BLaER1 treated with 17β-estradiol and CSF1 and Interleukin-3, amounts not matched to agents 10 nM and 100 nM (cell line): ENCODE results near the gene PRKCB.

Experiments used
- H3K27ac ChIP-seq, 11 experiments: shearing (Covaris generic); formaldehyde crosslinking; 2 replicates each; pipeline ENCODE4 v1.8.1; 2022
- H3K27me3 ChIP-seq, 11 experiments: shearing (Covaris generic); formaldehyde crosslinking; 2 replicates each; pipeline ENCODE4 v1.8.1; 2022
- H3K36me3 ChIP-seq, 11 experiments: shearing (Covaris generic); formaldehyde crosslinking; 2 replicates each; pipeline ENCODE4 v1.8.1; 2022
- H3K4me1 ChIP-seq, 10 experiments: shearing (Covaris generic); formaldehyde crosslinking; 2 replicates each; pipeline ENCODE4 v1.8.1; 2022
- H3K4me2 ChIP-seq, 11 experiments: shearing (Covaris generic); formaldehyde crosslinking; 2 replicates each; pipeline ENCODE4 v1.8.1; 2022
- H3K4me3 ChIP-seq, 10 experiments: shearing (Covaris generic); formaldehyde crosslinking; 2 replicates each; pipeline ENCODE4 v1.8.1; 2022
- H3K9ac ChIP-seq, 11 experiments: shearing (Covaris generic); formaldehyde crosslinking; 2 replicates each; pipeline ENCODE4 v1.8.1; 2022
- H3K9me3 ChIP-seq, 11 experiments: shearing (Covaris generic); formaldehyde crosslinking; replicated peaks in 1 of 11; 2 replicates each; pipeline ENCODE4 v1.8.1; 2022
- H4K20me1 ChIP-seq, 11 experiments: shearing (Covaris generic); formaldehyde crosslinking; 2 replicates each; pipeline ENCODE4 v1.8.1; 2022
- Cebpa-rat ChIP-seq, 11 experiments: shearing (Covaris generic); IDR thresholded peaks; 2 replicates each; pipeline ENCODE4 v1.8.1; 2022

The PRKCB gene

GRCh38 chr16:24135624-24136565 is 300.1 kb downstream of the PRKCB start:
- no peak for TF ChIP-seq Cebpa-rat (IDR thresholded peaks at IDR 0.05)
- Histone ChIP-seq H3K27ac (no peak overlapping the region), H3K4me1 (no peaks in the 10 kb centered on the region), H3K9ac (no peak overlapping the region), H3K36me3 (peaks cover 0 to 96% (median 3%) of the 10 kb centered on the region in 11 experiments; a peak in 10 of 22 replicates), H4K20me1 (peaks cover 0 to 23% (median 0%) of the 10 kb centered on the region in 11 experiments; a peak in 6 of 22 replicates), H3K4me3 (no peak overlapping the region), H3K4me2 (no peak overlapping the region), H3K9me3 (peaks cover 0 to 16% (median 8%) of the 10 kb centered on the region in 11 experiments; a peak in 10 of 22 replicates), H3K27me3 (no peaks in the 10 kb centered on the region)

GRCh38 chr16:24138024-24138423 is 302.2 kb downstream of the PRKCB start:
- Histone ChIP-seq H3K4me3 (no peak overlapping the region), H3K36me3 (peaks cover 0 to 96% (median 3%) of the 10 kb centered on the region in 11 experiments; a peak in 10 of 22 replicates), H4K20me1 (peaks cover 0 to 31% (median 0%) of the 10 kb centered on the region in 11 experiments; a peak in 5 of 22 replicates), H3K9ac (no peak overlapping the region), H3K9me3 (peaks cover 0 to 16% (median 10%) of the 10 kb centered on the region in 11 experiments; a peak in 10 of 22 replicates), H3K27ac (no peak overlapping the region), H3K27me3 (no peaks in the 10 kb centered on the region), H3K4me1 (no peaks in the 10 kb centered on the region), H3K4me2 (no peak overlapping the region)
- no peak for TF ChIP-seq Cebpa-rat (IDR thresholded peaks at IDR 0.05)

- H3K9ac ChIP-seq, result no peak overlapping the region
- H3K9me3 ChIP-seq, result peaks cover 0 to 16% (median 10%) of the 10 kb centered on the region in 11 experiments; a peak in 10 of 22 replicates
- no peaks in the 10 kb centered on the region for H3K4me1 ChIP-seq
- H3K4me3 ChIP-seq, result no peak overlapping the region
- TF ChIP-seq Cebpa-rat (IDR thresholded peaks at IDR 0.05), result no peak
- H3K27me3 ChIP-seq, result no peaks in the 10 kb centered on the region
- H3K36me3 ChIP-seq, result peaks cover 0 to 96% (median 3%) of the 10 kb centered on the region in 11 experiments; a peak in 9 of 22 replicates
- no peak overlapping the region for H3K4me2 ChIP-seq
- H3K27ac ChIP-seq, result no peak overlapping the region
- H4K20me1 ChIP-seq, result peaks cover 0 to 26% (median 0%) of the 10 kb centered on the region in 11 experiments; a peak in 4 of 22 replicates
Measured at GRCh38 chr16:24138575-24138974, 302.8 kb downstream of the PRKCB start.

- Histone ChIP-seq H4K20me1 (peaks cover 0 to 21% (median 0%) of the 10 kb centered on the region in 11 experiments; a peak in 4 of 22 replicates), H3K27me3 (no peaks in the 10 kb centered on the region), H3K9me3 (peaks cover 0 to 16% (median 10%) of the 10 kb centered on the region in 11 experiments; a peak in 10 of 22 replicates), H3K4me2 (no peak overlapping the region), H3K4me3 (no peak overlapping the region), H3K9ac (no peak overlapping the region), H3K27ac (no peak overlapping the region), H3K36me3 (peaks cover 0 to 97% (median 3%) of the 10 kb centered on the region in 11 experiments; a peak in 8 of 22 replicates), H3K4me1 (no peaks in the 10 kb centered on the region)
- TF ChIP-seq Cebpa-rat (IDR thresholded peaks at IDR 0.05), result no peak
Measured at GRCh38 chr16:24139282-24139681, 303.5 kb downstream of the PRKCB start.

GRCh38 chr16:24140730-24141129 is 304.9 kb downstream of the PRKCB start:
- Histone ChIP-seq H3K27me3 (no peaks in the 10 kb centered on the region), H3K4me1 (no peaks in the 10 kb centered on the region), H3K9me3 (peaks cover 0 to 16% (median 10%) of the 10 kb centered on the region in 11 experiments; a peak in 10 of 22 replicates), H3K9ac (no peak overlapping the region), H3K4me2 (no peak overlapping the region), H3K4me3 (no peak overlapping the region), H4K20me1 (peaks cover 0 to 25% (median 0%) of the 10 kb centered on the region in 11 experiments; a peak in 3 of 22 replicates), H3K36me3 (peaks cover 0 to 99% (median 3%) of the 10 kb centered on the region in 11 experiments; a peak in 9 of 22 replicates), H3K27ac (no peak overlapping the region)
- TF ChIP-seq Cebpa-rat (IDR thresholded peaks at IDR 0.05), result no peak

- Histone ChIP-seq H3K4me3 (no peak overlapping the region), H3K27ac (no peak overlapping the region)
Measured at GRCh38 chr16:24141466-24141865, 305.7 kb downstream of the PRKCB start.

GRCh38 chr16:24141917-24142316 is 306.1 kb downstream of the PRKCB start:
- peaks cover 0 to 28% (median 0%) of the 10 kb centered on the region in 11 experiments; a peak in 3 of 22 replicates for H4K20me1 ChIP-seq
- TF ChIP-seq Cebpa-rat (IDR thresholded peaks at IDR 0.05), result no peak
- peaks cover 0 to 98% (median 3%) of the 10 kb centered on the region in 11 experiments; a peak in 10 of 22 replicates for H3K36me3 ChIP-seq
- no peaks in the 10 kb centered on the region for H3K27me3 ChIP-seq
- no peaks in the 10 kb centered on the region for H3K4me1 ChIP-seq
- no peak overlapping the region for H3K27ac ChIP-seq
- no peak overlapping the region for H3K4me2 ChIP-seq
- H3K9ac ChIP-seq, result no peak overlapping the region
- no peak overlapping the region for H3K4me3 ChIP-seq
- H3K9me3 ChIP-seq, result peaks cover 0 to 16% (median 10%) of the 10 kb centered on the region in 11 experiments; a peak in 10 of 22 replicates

More at GRCh38 chr16:24141466-24141865, 305.7 kb downstream of the PRKCB start:
- Histone ChIP-seq H3K4me1 (no peaks in the 10 kb centered on the region), H3K27me3 (no peaks in the 10 kb centered on the region), H3K36me3 (peaks cover 0 to 99% (median 3%) of the 10 kb centered on the region in 11 experiments; a peak in 10 of 22 replicates), H3K9ac (no peak overlapping the region), H4K20me1 (peaks cover 0 to 28% (median 0%) of the 10 kb centered on the region in 11 experiments; a peak in 3 of 22 replicates), H3K4me2 (no peak overlapping the region), H3K9me3 (peaks cover 0 to 16% (median 10%) of the 10 kb centered on the region in 11 experiments; a peak in 10 of 22 replicates)
- no peak for TF ChIP-seq Cebpa-rat (IDR thresholded peaks at IDR 0.05)

GRCh38 chr16:24145927-24146326 is 310.1 kb downstream of the PRKCB start:
- Histone ChIP-seq H3K27ac (no peak overlapping the region), H3K9me3 (peaks cover 0 to 7% (median 0%) of the 10 kb centered on the region in 11 experiments; a peak in 3 of 22 replicates), H3K4me1 (peaks cover 0 to 10% (median under 1%) of the 10 kb centered on the region in 10 experiments; a peak in 5 of 20 replicates), H3K9ac (no peak overlapping the region), H3K4me2 (no peak overlapping the region), H3K4me3 (no peak overlapping the region), H4K20me1 (peaks cover 0 to 42% (median 0%) of the 10 kb centered on the region in 11 experiments; a peak in 3 of 22 replicates), H3K27me3 (no peaks in the 10 kb centered on the region), H3K36me3 (peaks cover 0 to 98% (median 0%) of the 10 kb centered on the region in 11 experiments; a peak in 9 of 22 replicates)
- TF ChIP-seq Cebpa-rat (IDR thresholded peaks at IDR 0.05), result no peak
